ENCODE data around the gene TCL1B.

DNA sequence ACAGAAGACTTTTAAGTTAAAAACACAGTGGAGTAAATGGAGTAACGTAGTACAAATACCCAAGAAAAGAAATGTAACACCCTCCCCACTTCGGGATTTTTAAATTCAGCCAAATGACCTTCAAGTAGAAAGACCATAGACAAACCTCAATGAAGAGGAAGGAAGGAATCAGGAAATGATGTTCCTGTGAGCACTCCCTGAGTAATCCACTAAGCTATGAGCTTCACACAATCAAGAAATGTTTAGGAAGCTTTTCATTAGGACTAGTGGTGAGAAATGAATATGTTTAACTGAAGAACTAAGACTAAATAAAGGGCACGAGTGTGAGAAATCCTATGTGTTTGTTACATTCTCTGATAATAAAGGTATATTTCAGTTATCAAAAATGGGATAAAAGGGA is 17.6 kb downstream of the TCL1B start:
- TF ChIP-seq RAD21 (IDR thresholded peaks at IDR 0.05; ENCODE audit: low read length), result no peak
- TF ChIP-seq, protein P1, sequence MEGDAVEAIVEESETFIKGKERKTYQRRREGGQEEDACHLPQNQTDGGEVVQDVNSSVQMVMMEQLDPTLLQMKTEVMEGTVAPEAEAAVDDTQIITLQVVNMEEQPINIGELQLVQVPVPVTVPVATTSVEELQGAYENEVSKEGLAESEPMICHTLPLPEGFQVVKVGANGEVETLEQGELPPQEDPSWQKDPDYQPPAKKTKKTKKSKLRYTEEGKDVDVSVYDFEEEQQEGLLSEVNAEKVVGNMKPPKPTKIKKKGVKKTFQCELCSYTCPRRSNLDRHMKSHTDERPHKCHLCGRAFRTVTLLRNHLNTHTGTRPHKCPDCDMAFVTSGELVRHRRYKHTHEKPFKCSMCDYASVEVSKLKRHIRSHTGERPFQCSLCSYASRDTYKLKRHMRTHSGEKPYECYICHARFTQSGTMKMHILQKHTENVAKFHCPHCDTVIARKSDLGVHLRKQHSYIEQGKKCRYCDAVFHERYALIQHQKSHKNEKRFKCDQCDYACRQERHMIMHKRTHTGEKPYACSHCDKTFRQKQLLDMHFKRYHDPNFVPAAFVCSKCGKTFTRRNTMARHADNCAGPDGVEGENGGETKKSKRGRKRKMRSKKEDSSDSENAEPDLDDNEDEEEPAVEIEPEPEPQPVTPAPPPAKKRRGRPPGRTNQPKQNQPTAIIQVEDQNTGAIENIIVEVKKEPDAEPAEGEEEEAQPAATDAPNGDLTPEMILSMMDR (conservative IDR thresholded peaks at IDR 0.05; ENCODE audit: low read depth, low read length), result no peak

All from IMR-90 (cell line).